Ovary (tissue), 3 donors: ENCODE measurements around the gene NCS1.

ENCODE experiments used
- EP300 ChIP-seq: sonication (generic); formaldehyde crosslinking; IDR thresholded peaks from one replicate; pipeline ENCODE4 v1.6.1; 2017; ENCODE audit warnings: antibody characterized with exemption
- POLR2A ChIP-seq: fragments of 450-650 bp; IDR thresholded peaks from one replicate; pipeline ENCODE4 v1.6.1; 2017; ENCODE audit warnings: antibody characterized with exemption, mild to moderate bottlenecking, moderate library complexity
- TF ChIP-seq, protein P1 (sequence below), 3 donors: fragments of 450-650 bp in 2 of 3; fragments of 200-600 bp in 1 of 3; IDR thresholded peaks; one replicate each; pipeline versions ENCODE4 v1.5.1 to v1.8.0; 2016 to 2022; ENCODE audit warnings: antibody characterized with exemption in 3 of 3, mild to moderate bottlenecking in 1 of 3
- donor health status: DM: no; HTN: no; CAD: no.

DNA sequence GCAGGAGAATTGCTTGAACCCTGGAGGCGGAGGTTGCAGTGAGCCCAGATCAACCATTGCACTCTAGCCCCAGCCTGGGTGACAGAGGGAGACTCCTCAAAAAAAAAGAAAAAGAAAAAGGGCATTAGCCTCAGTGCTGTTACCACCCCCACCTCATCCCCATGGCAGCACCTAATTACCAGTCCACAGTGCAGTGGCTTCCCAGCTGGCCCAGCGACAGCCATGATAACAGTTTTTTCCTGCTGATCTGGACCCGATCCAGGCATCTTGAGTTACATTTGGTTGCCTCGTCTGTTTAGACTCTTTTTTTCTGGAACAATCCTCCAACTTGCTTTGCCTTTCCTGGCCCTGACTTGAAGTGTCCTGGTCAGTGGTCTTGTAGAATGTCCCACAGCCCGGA lies 24.4 kb downstream of the NCS1 start:
- TF ChIP-seq POLR2A (no peak), EP300 (no peak)
- TF ChIP-seq, protein P1, sequence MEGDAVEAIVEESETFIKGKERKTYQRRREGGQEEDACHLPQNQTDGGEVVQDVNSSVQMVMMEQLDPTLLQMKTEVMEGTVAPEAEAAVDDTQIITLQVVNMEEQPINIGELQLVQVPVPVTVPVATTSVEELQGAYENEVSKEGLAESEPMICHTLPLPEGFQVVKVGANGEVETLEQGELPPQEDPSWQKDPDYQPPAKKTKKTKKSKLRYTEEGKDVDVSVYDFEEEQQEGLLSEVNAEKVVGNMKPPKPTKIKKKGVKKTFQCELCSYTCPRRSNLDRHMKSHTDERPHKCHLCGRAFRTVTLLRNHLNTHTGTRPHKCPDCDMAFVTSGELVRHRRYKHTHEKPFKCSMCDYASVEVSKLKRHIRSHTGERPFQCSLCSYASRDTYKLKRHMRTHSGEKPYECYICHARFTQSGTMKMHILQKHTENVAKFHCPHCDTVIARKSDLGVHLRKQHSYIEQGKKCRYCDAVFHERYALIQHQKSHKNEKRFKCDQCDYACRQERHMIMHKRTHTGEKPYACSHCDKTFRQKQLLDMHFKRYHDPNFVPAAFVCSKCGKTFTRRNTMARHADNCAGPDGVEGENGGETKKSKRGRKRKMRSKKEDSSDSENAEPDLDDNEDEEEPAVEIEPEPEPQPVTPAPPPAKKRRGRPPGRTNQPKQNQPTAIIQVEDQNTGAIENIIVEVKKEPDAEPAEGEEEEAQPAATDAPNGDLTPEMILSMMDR (IDR thresholded peaks at IDR 0.05) = no peak
